DOHH2 (cell line): Measurements from ENCODE around the gene IL22.

Source experiments
- CTCF ChIP-seq: fragments of 200-600 bp; sonication (generic); IDR thresholded peaks from one replicate; pipeline ENCODE4 v1.5.1; 2014; ENCODE audit warnings: antibody characterized with exemption, mild to moderate bottlenecking, low read depth, low read length; ENCODE audit not compliant: poor library complexity, severe bottlenecking
- EZH2phosphoT487 ChIP-seq: fragments of 200-600 bp; sonication (generic); IDR thresholded peaks from 2 replicates; pipeline ENCODE4 v1.6.1; 2017; ENCODE audit warnings: borderline replicate concordance, mild to moderate bottlenecking, antibody characterized with exemption, low read length, moderate library complexity, mixed read lengths

GRCh38 chr12:68231691-68232090 is 21.7 kb downstream of the IL22 start:
- TF ChIP-seq CTCF = no peak
- no peak for TF ChIP-seq EZH2phosphoT487
